Liver (tissue), 9 donors: ENCODE results near the gene ATAD1. TPM values are rescaled to one million over a fixed set of nuclear protein-coding genes. Genes with fewer than 3 reads are reported as not detected.
"Not testable (repeated sequence)": the region's sequence is repeated elsewhere in the genome, so short reads cannot be mapped to it uniquely, and the experiment has no call there.

ENCODE experiments used
- DNase-seq: peaks from one replicate; pipeline ENCODE4 v3.0.0-alpha.2; 2017; ENCODE audit warnings: low spot score
- H3K27ac ChIP-seq, 2 donors: one replicate each; pipeline ENCODE4 v1.7.0; 2013; ENCODE audit warnings: inconsistent platforms in 2 of 2, low read length in 2 of 2, control low read depth in 1 of 2, low read depth in 1 of 2, mild to moderate bottlenecking in 1 of 2
- H3K27me3 ChIP-seq, 4 donors: one replicate each; pipeline versions ENCODE4 v1.6.1 to v1.7.0; 2013; ENCODE audit warnings: low read length in 3 of 4, inconsistent platforms in 1 of 4, mild to moderate bottlenecking in 1 of 4, moderate library complexity in 1 of 4; ENCODE audit not compliant: control insufficient read depth in 4 of 4, insufficient read depth in 4 of 4
- H3K36me3 ChIP-seq, 4 donors: one replicate each; pipeline versions ENCODE4 v1.6.1 to v1.7.0; 2013; ENCODE audit warnings: low read length in 3 of 4, mild to moderate bottlenecking in 3 of 4, low read depth in 1 of 4, moderate library complexity in 1 of 4; ENCODE audit not compliant: control insufficient read depth in 4 of 4, insufficient read depth in 3 of 4
- H3K4me1 ChIP-seq, 4 donors: one replicate each; pipeline versions ENCODE4 v1.6.1 to v1.7.0; 2013; ENCODE audit warnings: low read length in 3 of 4, mild to moderate bottlenecking in 3 of 4, moderate library complexity in 1 of 4; ENCODE audit not compliant: control insufficient read depth in 4 of 4, insufficient read depth in 4 of 4
- H3K4me3 ChIP-seq, 3 donors: one replicate each; pipeline versions ENCODE4 v1.6.1 to v1.7.0; 2013; ENCODE audit warnings: low read length in 3 of 3, control low read depth in 1 of 3, low read depth in 1 of 3, mild to moderate bottlenecking in 1 of 3
- H3K9ac ChIP-seq, 2 donors: one replicate each; pipeline ENCODE4 v1.7.0; 2013; ENCODE audit warnings: low read length in 2 of 2, mild to moderate bottlenecking in 2 of 2, moderate library complexity in 2 of 2, control low read depth in 1 of 2, low read depth in 1 of 2
- H3K9me3 ChIP-seq, 4 donors: one replicate each; pipeline versions ENCODE4 v1.6.1 to v1.7.0; 2013; ENCODE audit warnings: low read length in 3 of 4; ENCODE audit not compliant: control insufficient read depth in 4 of 4
- ATF3 ChIP-seq: IDR thresholded peaks from 2 replicates; pipeline ENCODE4 v1.6.1; 2016; ENCODE audit warnings: antibody characterized with exemption
- CTCF ChIP-seq: fragments of 150-350 bp; IDR thresholded peaks from 2 replicates; pipeline ENCODE4 v1.5.1; 2017; ENCODE audit warnings: improper control_type of control experiment, low read depth, low read length; ENCODE audit not compliant: missing input control
- EGR1 ChIP-seq, 2 donors: IDR thresholded peaks; 2 replicates each; pipeline ENCODE4 v1.6.1; 2016 to 2018; ENCODE audit warnings: antibody characterized with exemption in 2 of 2, low read depth in 2 of 2
- FOXA1 ChIP-seq: IDR thresholded peaks from 2 replicates; pipeline ENCODE4 v1.6.1; 2016; ENCODE audit warnings: antibody characterized with exemption
- FOXA2 ChIP-seq: IDR thresholded peaks from 2 replicates; pipeline ENCODE4 v1.6.1; 2016; ENCODE audit warnings: antibody characterized with exemption
- HNF4A ChIP-seq, 2 donors: conservative IDR thresholded peaks; 2 replicates each; pipeline ENCODE4 v1.6.1; 2016; ENCODE audit warnings: antibody characterized with exemption in 2 of 2, mild to moderate bottlenecking in 2 of 2
- HNF4G ChIP-seq: IDR thresholded peaks from 2 replicates; pipeline ENCODE4 v1.6.1; 2016; ENCODE audit warnings: antibody characterized with exemption
- MAX ChIP-seq: IDR thresholded peaks from 2 replicates; pipeline ENCODE4 v1.6.1; 2016; ENCODE audit warnings: antibody characterized with exemption
- NR2F2 ChIP-seq: IDR thresholded peaks from 2 replicates; pipeline ENCODE4 v1.6.1; 2016; ENCODE audit warnings: antibody characterized with exemption
- RAD21 ChIP-seq, 2 donors: IDR thresholded peaks; 2 replicates each; pipeline ENCODE4 v1.6.1; 2016; ENCODE audit warnings: antibody characterized with exemption in 2 of 2, mild to moderate bottlenecking in 2 of 2
- REST ChIP-seq: IDR thresholded peaks from 2 replicates; pipeline ENCODE4 v1.6.1; 2016; ENCODE audit warnings: antibody characterized with exemption, mild to moderate bottlenecking
- RXRA ChIP-seq, 2 donors: IDR thresholded peaks; 2 replicates each; pipeline ENCODE4 v1.6.1; 2017 to 2018; ENCODE audit warnings: antibody characterized with exemption in 2 of 2, mild to moderate bottlenecking in 1 of 2
- SP1 ChIP-seq: IDR thresholded peaks from 2 replicates; pipeline ENCODE4 v1.6.1; 2018; ENCODE audit warnings: antibody characterized with exemption, mild to moderate bottlenecking
- YY1 ChIP-seq: IDR thresholded peaks from 2 replicates; pipeline ENCODE4 v1.6.1; 2016; ENCODE audit warnings: antibody characterized with exemption, mild to moderate bottlenecking
- ZBTB33 ChIP-seq: IDR thresholded peaks from 2 replicates; pipeline ENCODE4 v1.6.1; 2016; ENCODE audit warnings: antibody characterized with exemption
- WGBS: extraction: QIAGEN DNeasy Blood & Tissue Kit; methylation state at CpG from one replicate; pipeline ENCODE4 v1.1.7; 2013; 5-methylcytosine and 5-hydroxymethylcytosine counted together
- polyA plus RNA-seq, 2 donors: library from polyadenylated mRNA; stranded (reverse) in 1 of 2; unstranded in 1 of 2; fragments of 200-250 nt in 1 of 2; fragments of >200 nt in 1 of 2; fragmentation: Nextera tagmentation in 1 of 2; extraction: Ambion mirVana in 1 of 2; gene quantifications; one replicate each; pipeline versions ENCODE4 v1.2.1 to v1.2.3, GENCODE V29; 2013 to 2015
- total RNA-seq, 2 donors: library from RNA; depleted of rRNA; stranded (reverse); fragments of >200 nt; gene quantifications; one replicate each; pipeline ENCODE4 v1.2.3, GENCODE V29; 2014
- donor health status: healthy.
- donor health status: healthy.
- donor health status: healthy.
- donor health status: healthy.
- donor health status: healthy.

The ATAD1 gene
- total and polyA plus RNA-seq, 4 donors = 12.6 to 33.4 (median 13.1) TPM

- no peak for TF ChIP-seq HNF4A (conservative IDR thresholded peaks at IDR 0.05)
- TF ChIP-seq FOXA2 = no peak
- Histone ChIP-seq H3K27ac (no peak overlapping the region), H3K9ac (no peak overlapping the region), H3K9me3 (no peaks in the 10 kb centered on the region), H3K4me3 (no peak overlapping the region), H3K4me1 (no peaks in the 10 kb centered on the region), H3K27me3 (no peaks in the 10 kb centered on the region), H3K36me3 (peaks cover 4 to 27% (median 20%) of the 10 kb centered on the region in 4 donors)
- no peak for DNase-seq
- 71% methylated on average over 4 of the region's 4 CpGs for WGBS
Measured at GRCh38 chr10:87746911-87747310, 71.1 kb downstream of the ATAD1 start.

GRCh38 chr10:87744606-87745005 lies 73.4 kb downstream of the ATAD1 start:
- no peak overlapping the region for H3K9ac ChIP-seq
- no peaks in the 10 kb centered on the region for H3K9me3 ChIP-seq
- no peaks in the 10 kb centered on the region for H3K27me3 ChIP-seq
- H3K36me3 ChIP-seq = peaks cover 4 to 27% (median 20%) of the 10 kb centered on the region in 4 donors
- H3K27ac ChIP-seq = no peak overlapping the region
- WGBS = 98% methylated on average over 2 of the region's 2 CpGs
- H3K4me1 ChIP-seq = peaks cover 0 to 9% (median 1%) of the 10 kb centered on the region in 4 donors
- no peak for TF ChIP-seq NR2F2
- TF ChIP-seq EGR1 (IDR thresholded peaks at IDR 0.05; ENCODE audit: low read depth in 2 of 2) = no peak
- DNase-seq = no peak
- H3K4me3 ChIP-seq = no peak overlapping the region

- H3K9me3 ChIP-seq, DNase-seq, H3K9ac ChIP-seq, H3K27me3 ChIP-seq, H3K4me3 ChIP-seq, H3K4me1 ChIP-seq: not testable (repeated sequence)
- Histone ChIP-seq H3K27ac (peak overlapping the region in 1 of 2 donors; percentile 54), H3K36me3 (peaks cover 4 to 24% (median 20%) of the 10 kb centered on the region in 4 donors)
- TF ChIP-seq RXRA (IDR thresholded peaks at IDR 0.05) (peak in 1 of 2 donors; percentile 40), YY1 (peak; percentile 32), FOXA2 (peak; percentile 9)
- 92% methylated on average over 18 of the region's 18 CpGs for WGBS
Measured at GRCh38 chr10:87742992-87743610, 74.9 kb downstream of the ATAD1 start.

- Histone ChIP-seq H3K4me3 (no peak overlapping the region), H3K9me3 (no peaks in the 10 kb centered on the region), H3K36me3 (peaks cover 5 to 19% (median 11%) of the 10 kb centered on the region in 4 donors)
- peak; percentile 47 to 62 for TF ChIP-seq RXRA (IDR thresholded peaks at IDR 0.05)
- TF ChIP-seq FOXA1 = peak; percentile 31
- TF ChIP-seq EGR1 (IDR thresholded peaks at IDR 0.05; ENCODE audit: low read depth in 2 of 2) = no peak
- peak; percentile 69 for TF ChIP-seq ZBTB33
- no peak for TF ChIP-seq HNF4G
- peak; percentile 54 to 60 for TF ChIP-seq HNF4A (conservative IDR thresholded peaks at IDR 0.05)
- TF ChIP-seq MAX = peak; percentile 38
- peak; percentile 53 for TF ChIP-seq FOXA2
- TF ChIP-seq SP1 = peak; percentile 57
- no peak for TF ChIP-seq CTCF
- TF ChIP-seq ATF3 = peak; percentile 59
- TF ChIP-seq RAD21 (IDR thresholded peaks at IDR 0.05) = peak; percentile 30 to 31
- peak; percentile 41 for TF ChIP-seq REST
Measured at GRCh38 chr10:87740254-87740655, 77.8 kb downstream of the ATAD1 start.

More at GRCh38 chr10:87740254-87740655, 77.8 kb downstream of the ATAD1 start:
- Histone ChIP-seq H3K9ac (no peak overlapping the region), H3K4me1 (peaks cover 0 to 9% (median 1%) of the 10 kb centered on the region in 4 donors), H3K27ac (peak overlapping the region; percentile 57 to 77), H3K27me3 (no peaks in the 10 kb centered on the region)
- DNase-seq = no peak
